ENCODE data around the gene CCNL1.

Gene CCNL1

GRCh38 chr3:157151151-157151550 lies 8.8 kb downstream of the CCNL1 start:
- no peak for DNase-seq (ENCODE audit: low spot score)
- TF ChIP-seq CTCF (IDR thresholded peaks at IDR 0.05): no peak
- no peak overlapping the region for H3K4me3 ChIP-seq
- no peak overlapping the region for H3K27ac ChIP-seq

DNA sequence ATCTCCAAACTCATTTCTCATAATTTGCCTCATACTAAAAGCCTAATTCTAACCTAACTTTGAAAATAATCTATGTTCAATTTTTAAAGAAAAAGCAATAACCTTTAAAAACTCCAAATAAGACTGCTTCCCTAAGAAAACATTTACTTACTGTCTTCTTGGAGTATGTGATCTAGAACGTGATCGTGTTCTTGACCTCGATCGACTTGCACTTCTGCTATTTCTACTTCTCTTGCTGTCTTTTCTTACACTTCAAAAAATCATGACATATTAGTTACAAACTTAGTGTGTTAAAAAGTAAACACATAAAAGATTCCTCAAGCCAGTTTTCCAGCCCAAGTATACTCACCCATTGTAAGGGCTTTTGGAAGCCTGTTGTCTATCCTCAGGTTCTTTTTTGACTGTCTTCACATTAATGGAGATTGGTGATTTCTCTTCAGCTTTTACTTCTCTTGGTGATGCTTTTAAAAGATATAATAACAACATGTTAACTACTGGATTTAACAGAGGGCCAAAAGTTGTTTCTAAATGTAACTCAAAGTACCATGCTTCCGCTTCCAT lies 10.7 kb downstream of the CCNL1 start:
- no peak overlapping the region for H3K4me3 ChIP-seq
- no peak for DNase-seq (ENCODE audit: low spot score)
- H3K27ac ChIP-seq: no peak overlapping the region
- TF ChIP-seq CTCF (IDR thresholded peaks at IDR 0.05): no peak

DNA sequence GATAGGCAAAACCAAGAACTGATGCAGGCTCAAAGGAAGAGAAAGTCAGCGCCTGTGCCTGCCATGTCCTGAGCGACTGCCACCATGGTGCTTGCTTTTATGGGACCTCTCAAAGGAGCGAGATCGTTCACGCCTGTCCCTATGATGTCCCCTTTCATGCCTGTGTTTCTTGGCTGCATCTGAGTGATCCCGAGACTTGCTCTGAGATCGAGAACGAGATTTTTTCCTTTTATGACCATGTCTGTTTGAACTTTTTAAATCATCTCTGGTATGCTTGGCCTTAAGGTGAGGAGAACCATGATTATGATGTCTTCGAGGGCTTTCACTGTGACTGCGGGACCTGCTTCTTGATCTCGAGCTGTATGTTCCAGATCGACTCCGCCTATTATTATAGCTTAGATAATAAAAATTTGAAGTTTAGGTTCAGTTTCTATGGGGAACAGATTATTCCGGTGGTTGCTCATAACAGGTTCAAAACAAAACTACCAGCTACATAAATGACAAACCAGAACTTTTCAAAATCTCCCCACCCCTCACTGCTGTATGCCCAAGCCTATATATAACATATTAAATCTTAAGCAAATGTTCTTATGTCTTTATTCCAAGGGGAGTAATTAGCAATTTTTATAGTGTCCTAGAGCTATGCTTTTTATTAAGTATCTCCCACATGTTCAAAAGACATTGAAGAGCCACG lies 11.6 kb downstream of the CCNL1 start:
- no peak for TF ChIP-seq CTCF (IDR thresholded peaks at IDR 0.05)
- H3K4me3 ChIP-seq: no peak overlapping the region
- no peak overlapping the region for H3K27ac ChIP-seq
- DNase-seq (ENCODE audit: low spot score): no peak

- DNase-seq (ENCODE audit: low spot score): no peak
- H3K27ac ChIP-seq: no peak overlapping the region
- TF ChIP-seq CTCF (IDR thresholded peaks at IDR 0.05): no peak
- H3K4me3 ChIP-seq: no peak overlapping the region
Measured at GRCh38 chr3:157147099-157147803, 12.7 kb downstream of the CCNL1 start.

DNA sequence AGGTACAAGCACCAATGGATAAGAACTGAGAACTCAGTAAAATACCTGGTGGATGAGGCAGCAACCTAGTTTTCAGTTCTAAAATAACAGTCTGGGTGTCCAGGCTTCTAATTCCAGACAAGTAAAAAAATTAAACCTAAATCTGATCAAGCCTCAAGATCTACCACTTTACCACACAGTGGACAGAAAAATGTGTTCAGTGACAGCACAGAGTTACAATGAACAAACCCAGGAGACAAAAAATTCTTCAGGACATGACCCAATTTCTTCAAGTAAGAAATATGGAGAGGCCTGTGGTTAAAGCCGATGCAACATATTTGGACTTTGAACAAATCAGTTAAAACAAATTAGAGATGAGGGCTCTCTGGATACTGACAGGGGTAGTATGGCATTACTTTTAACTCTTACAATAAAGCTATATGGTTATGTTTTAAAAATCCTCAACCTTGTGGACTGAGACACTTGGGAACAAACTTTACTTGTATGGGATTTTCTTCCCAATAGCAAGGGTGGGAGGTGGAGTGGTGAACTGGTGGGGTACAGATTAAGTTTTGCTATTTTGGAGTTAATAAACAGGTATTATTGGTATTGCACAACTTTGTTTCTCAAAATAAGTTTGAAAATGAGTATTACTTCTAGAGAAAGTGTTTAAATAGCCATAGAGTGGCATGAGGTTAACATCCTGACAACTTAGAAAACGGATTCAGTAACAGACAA lies 14.2 kb downstream of the CCNL1 start:
- no peak for DNase-seq (ENCODE audit: low spot score)
- no peak overlapping the region for H3K4me3 ChIP-seq
- no peak for TF ChIP-seq CTCF (IDR thresholded peaks at IDR 0.05)
- no peak overlapping the region for H3K27ac ChIP-seq

DNA sequence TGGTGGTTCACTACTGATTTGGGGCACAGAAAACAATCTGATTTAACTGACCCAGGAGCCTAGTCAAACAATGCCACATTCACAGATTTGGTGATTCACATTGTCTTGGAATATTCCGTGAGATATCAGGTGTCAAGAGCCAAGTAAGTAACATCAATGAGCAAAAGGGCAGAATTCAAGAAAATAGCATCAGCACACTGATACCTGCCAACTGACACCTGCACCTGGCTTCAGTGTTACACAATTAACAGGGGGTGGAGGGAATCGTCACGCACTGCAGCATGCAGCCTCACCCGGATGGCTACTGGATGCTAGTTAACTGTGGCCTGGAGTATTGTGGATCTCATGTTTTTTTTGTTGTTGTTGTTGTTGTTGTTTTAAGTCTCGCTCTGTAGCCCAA lies 17.6 kb downstream of the CCNL1 start:
- Histone ChIP-seq H3K27ac (no peak overlapping the region), H3K4me3 (no peak overlapping the region)
- TF ChIP-seq CTCF (IDR thresholded peaks at IDR 0.05): no peak
- no peak for DNase-seq (ENCODE audit: low spot score)

Data from coronary artery (tissue), 2 donors.